GM12878 (cell line): Measurements from ENCODE around the gene GLT6D1. TPM values are rescaled to one million over a fixed set of nuclear protein-coding genes. Genes with fewer than 3 reads are reported as not detected.

ENCODE experiments used
- CUX1 ChIP-seq: IDR thresholded peaks from 2 replicates; pipeline ENCODE4 v1.6.1; 2012; ENCODE audit warnings: improper control_type of control experiment, low read depth, low read length; ENCODE audit not compliant: insufficient replicate concordance
- E4F1 ChIP-seq: fragments of 450-650 bp; IDR thresholded peaks from 2 replicates; pipeline ENCODE4 v1.6.1; 2018; ENCODE audit warnings: borderline replicate concordance, mild to moderate bottlenecking; ENCODE audit not compliant: partially characterized antibody
- MEF2B ChIP-seq: fragments of 450-650 bp; IDR thresholded peaks from 2 replicates; pipeline ENCODE4 v1.6.1; 2018; ENCODE audit warnings: mild to moderate bottlenecking, moderate library complexity; ENCODE audit not compliant: partially characterized antibody, poor library complexity, severe bottlenecking
- MTA3 ChIP-seq: IDR thresholded peaks from 2 replicates; pipeline ENCODE4 v1.6.1; 2012; ENCODE audit warnings: low read length, inconsistent platforms, borderline replicate concordance
- NFYB ChIP-seq: IDR thresholded peaks from 2 replicates; pipeline ENCODE4 v1.6.1; 2011; ENCODE audit warnings: low read depth, mild to moderate bottlenecking, low read length, improper control_type of control experiment, moderate library complexity; ENCODE audit not compliant: insufficient read depth
- POU2F2 ChIP-seq: IDR thresholded peaks from 3 replicates; pipeline ENCODE4 v1.6.1; 2011; ENCODE audit warnings: low read depth, mild to moderate bottlenecking, low read length, borderline replicate concordance
- ZBTB11 ChIP-seq: fragments of 450-650 bp; formaldehyde crosslinking; IDR thresholded peaks from 2 replicates; pipeline ENCODE4 v1.5.0; 2022; ENCODE audit warnings: mild to moderate bottlenecking, missing genetic modification characterization
- polyA plus RNA-seq, 11 experiments: library from polyadenylated mRNA; depleted of rRNA in 4 of 11; unstranded in 6 of 11; stranded (reverse) in 5 of 11; fragments of >200 nt; fragmentation: Nextera tagmentation in 4 of 11; fragmentation: Illumina TruSeq in 1 of 11; extraction: Ambion mirVana in 4 of 11; extraction: Trizol in 1 of 11; gene quantifications; 1 replicate in 1 of 11; 2 replicates in 10 of 11; pipeline versions ENCODE4 v1.2.1 to v1.2.3, GENCODE V29; 2011 to 2016; ENCODE audit warnings: inconsistent platforms in 2 of 11, missing spikeins in 2 of 11, low read depth in 1 of 11
- total RNA-seq, 4 experiments: library from RNA; depleted of rRNA in 3 of 4; stranded (reverse); fragments of >200 nt in 3 of 4; fragmentation: Illumina TruSeq in 1 of 4; extraction: Trizol in 1 of 4; gene quantifications; 2 replicates each; pipeline versions ENCODE4 v1.2.1 to v1.2.3, GENCODE V29; 2013 to 2021
- TF ChIP-seq, protein P1 (sequence below): IDR thresholded peaks from 2 replicates; pipeline ENCODE4 v1.6.1; 2011; ENCODE audit warnings: borderline replicate concordance, low read depth, mild to moderate bottlenecking, moderate library complexity, low read length; ENCODE audit not compliant: insufficient read depth, poor library complexity, severe bottlenecking

GLT6D1 gene
- total and polyA plus RNA-seq, 10 of the 15 experiments (the other 5 are each of a cell fraction or from before 2014, with no cell fraction given): not detected

DNA sequence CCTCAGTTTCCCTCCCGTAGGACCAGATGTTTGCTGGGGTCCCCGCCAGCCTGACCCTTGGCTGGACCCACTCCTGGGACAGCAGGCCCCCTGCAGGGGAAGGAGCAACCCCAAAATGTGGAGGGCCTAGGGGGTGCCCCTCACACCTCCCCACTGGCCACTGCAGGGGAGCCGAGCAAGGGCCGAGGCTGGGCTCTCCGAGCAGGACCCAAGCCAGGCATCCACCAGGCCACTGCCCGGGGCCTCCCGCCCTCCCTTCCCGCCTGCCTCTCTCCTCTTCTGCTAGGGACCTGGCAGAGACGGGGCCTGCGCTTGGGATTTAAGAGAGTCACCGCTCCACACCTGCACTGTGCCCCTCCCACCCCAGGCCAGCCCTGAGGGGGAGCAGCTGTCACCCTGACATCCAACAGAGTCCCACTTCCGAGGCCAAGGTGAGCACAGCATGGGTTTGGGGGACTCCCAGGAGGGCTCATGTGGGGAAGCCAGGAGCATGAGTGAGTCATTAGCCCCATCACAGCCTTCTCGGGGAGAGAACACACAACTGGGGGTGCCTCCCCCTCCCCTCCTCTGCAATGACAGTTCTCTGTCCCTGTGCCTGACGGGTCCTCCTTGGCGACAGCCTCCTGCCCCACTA lies 44.2 kb upstream of the GLT6D1 start (continued):
- no peak for TF ChIP-seq ZBTB11 (CRISPR knock-in tag)
- TF ChIP-seq POU2F2: no peak
- TF ChIP-seq MTA3: no peak
- TF ChIP-seq MEF2B: no peak
- TF ChIP-seq NFYB: no peak
- TF ChIP-seq, protein P1, sequence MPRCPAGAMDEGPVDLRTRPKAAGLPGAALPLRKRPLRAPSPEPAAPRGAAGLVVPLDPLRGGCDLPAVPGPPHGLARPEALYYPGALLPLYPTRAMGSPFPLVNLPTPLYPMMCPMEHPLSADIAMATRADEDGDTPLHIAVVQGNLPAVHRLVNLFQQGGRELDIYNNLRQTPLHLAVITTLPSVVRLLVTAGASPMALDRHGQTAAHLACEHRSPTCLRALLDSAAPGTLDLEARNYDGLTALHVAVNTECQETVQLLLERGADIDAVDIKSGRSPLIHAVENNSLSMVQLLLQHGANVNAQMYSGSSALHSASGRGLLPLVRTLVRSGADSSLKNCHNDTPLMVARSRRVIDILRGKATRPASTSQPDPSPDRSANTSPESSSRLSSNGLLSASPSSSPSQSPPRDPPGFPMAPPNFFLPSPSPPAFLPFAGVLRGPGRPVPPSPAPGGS: no peak
- no peak for TF ChIP-seq E4F1
- no peak for TF ChIP-seq CUX1
